ENCODE measurements around the gene BLOC1S2.

DNA sequence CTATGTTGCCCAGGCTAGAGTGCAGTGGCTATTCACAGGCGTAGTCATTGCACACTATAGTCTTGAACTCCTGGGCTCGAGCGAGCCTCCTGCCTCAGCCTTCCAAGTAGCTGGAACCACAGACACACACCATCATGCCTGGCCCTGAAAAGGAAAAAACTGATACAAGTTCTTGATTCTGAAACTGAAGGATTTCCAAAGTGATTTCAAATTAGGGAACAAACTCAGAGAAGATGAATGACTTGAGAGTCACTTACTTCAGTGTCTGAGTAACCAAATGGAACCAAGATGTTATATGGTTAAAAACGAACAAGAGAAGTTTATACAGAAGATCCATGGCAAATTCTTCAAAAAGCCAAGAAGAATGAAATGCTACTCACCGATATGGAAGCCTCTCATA lies 33.4 kb downstream of the BLOC1S2 start:
- no peak for TF ChIP-seq POLR2A (IDR thresholded peaks at IDR 0.05; ENCODE audit: control extremely low read depth in 1 of 2, low read depth in 2 of 2, low read length in 2 of 2)
- TF ChIP-seq, protein P1, sequence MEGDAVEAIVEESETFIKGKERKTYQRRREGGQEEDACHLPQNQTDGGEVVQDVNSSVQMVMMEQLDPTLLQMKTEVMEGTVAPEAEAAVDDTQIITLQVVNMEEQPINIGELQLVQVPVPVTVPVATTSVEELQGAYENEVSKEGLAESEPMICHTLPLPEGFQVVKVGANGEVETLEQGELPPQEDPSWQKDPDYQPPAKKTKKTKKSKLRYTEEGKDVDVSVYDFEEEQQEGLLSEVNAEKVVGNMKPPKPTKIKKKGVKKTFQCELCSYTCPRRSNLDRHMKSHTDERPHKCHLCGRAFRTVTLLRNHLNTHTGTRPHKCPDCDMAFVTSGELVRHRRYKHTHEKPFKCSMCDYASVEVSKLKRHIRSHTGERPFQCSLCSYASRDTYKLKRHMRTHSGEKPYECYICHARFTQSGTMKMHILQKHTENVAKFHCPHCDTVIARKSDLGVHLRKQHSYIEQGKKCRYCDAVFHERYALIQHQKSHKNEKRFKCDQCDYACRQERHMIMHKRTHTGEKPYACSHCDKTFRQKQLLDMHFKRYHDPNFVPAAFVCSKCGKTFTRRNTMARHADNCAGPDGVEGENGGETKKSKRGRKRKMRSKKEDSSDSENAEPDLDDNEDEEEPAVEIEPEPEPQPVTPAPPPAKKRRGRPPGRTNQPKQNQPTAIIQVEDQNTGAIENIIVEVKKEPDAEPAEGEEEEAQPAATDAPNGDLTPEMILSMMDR (IDR thresholded peaks at IDR 0.05; ENCODE audit: control extremely low read depth in 1 of 3, insufficient read depth in 1 of 3, low read depth in 1 of 3, low read length in 3 of 3), result no peak
- TF ChIP-seq EZH2 (IDR thresholded peaks at IDR 0.05; ENCODE audit: low read depth, low read length, severe bottlenecking), result no peak
- no peak for TF ChIP-seq SRF (IDR thresholded peaks at IDR 0.05; ENCODE audit: low read depth, low read length)
- no peak for TF ChIP-seq ZNF274 (IDR thresholded peaks at IDR 0.05; ENCODE audit: borderline replicate concordance, extremely low read depth, low read length)
- no peak for TF ChIP-seq TEAD4 (IDR thresholded peaks at IDR 0.05; ENCODE audit: low read depth, low read length)
